ENCODE measurements around the gene ATXN10.
"Not testable (repeated sequence)": the region's sequence is repeated elsewhere in the genome, so short reads cannot be mapped to it uniquely, and the experiment has no call there.

The ATXN10 gene

GRCh38 chr22:45645150-45645525 lies 26.5 kb upstream of the ATXN10 start:
- no peak for DNase-seq

DNA sequence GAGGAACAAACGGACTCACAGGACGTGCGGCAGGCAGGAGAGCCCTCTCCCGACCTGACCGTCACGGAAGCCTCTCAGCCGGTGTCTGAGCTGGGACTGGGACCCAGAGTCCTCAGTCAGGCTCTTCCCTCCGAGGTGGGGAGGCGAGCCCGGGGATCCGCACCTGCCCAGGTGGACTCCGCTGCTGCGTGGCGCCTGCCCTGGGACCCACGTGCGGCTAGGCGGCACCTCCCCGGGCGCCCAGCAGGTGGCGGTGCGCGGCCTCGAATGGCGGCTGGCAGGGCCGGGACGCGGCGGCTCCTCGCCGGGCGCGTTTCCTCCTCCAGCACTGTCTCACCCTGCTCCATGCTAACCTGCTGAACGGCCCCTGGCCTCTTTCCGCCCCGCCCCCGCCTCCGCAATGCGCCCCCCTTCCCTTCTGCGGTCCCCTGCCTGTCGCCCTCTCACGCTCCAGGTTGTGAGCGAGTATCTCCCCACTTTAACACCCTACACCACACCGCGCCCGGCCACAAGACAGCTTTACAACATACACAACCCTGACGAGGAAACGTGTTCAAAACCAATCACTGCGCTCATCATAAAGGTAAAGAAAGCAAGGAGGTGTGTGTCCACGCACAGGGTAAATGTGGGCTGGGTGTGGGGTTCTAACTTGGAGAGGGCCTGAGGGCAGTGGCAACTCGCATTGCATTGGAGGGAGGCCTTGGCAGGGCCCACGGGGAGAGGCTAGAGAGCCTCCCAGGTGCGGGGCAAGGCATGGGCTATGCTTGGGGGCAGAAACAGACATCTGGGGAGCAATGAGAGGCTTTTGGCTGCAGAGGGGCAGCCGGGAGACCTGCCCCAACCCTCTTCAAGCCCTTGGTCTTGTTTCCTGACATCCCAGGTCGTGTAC lies 25.9 kb upstream of the ATXN10 start:
- peak; percentile 30 to 72 for DNase-seq

DNA sequence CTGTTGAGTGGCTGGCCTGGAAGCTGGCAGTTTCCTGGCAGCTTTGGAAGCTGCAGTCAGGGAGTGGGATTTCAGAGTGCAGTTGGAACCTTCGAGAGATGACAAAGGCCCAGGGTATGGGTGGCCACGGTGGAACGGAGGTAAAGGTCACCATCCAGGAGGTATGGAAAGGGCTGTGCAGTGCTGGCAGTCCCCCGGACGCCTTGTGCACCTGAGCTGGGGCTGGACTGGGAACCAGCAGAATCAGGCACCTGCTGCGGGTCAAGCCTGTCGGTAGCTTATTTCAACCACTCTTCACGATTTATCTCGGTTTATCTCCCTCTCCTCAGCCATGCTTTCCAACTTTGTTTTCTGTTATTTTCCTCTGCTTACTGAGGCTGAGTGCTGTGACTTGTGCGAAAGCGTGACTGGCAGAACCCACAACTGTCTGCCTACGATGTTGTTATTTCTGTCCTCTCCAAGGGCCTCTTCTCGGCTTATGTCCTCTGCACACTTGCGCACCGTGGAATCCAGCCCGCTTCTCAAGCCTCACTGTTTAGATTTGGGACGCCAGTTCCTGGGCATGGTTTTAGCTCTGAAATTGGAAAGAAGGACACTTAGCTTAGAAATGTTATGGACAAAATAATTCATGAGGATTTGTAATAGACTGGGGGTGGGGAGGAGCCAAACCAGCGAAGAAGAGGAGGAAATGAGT lies 24.0 kb upstream of the ATXN10 start:
- no peak for DNase-seq

DNA sequence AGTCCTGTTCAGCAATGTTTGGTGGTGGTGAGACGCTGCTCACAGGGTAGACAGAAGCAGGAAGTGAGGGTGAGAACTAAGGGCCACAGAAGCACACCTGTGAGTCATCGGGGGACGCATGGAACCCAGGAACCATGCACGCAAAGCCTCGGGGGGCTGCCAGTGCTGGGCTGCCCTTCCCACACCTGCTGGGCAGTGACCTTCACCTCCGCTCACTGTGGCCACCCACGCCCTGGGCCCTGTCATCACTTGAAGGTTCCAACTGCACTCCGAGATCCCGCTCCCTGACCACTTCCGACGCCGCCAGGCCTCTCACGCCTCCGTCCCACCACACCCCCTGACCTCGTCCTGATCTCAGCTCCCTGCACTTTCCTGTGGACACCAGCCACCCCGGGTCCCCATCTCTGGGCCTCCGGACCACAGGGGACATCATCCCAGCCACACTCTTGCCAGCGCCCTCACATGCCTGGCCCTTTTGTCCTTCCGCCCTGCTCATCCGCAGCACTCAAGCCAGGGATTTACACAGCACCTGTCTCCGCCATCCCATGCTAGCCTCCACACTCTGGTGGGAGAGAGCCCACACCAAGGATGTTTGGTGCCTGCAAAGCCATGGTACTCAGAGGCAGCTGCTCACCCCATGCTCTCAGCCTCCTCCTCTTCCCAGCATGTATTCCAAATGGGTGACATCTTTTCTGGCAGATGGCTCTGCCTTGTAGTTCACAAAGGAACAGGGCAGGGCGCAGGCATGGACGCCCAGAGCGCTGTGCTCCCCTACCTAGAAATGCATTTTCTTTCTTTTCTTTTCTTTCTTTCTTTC lies 23.1 kb upstream of the ATXN10 start:
- no peak for DNase-seq

DNA sequence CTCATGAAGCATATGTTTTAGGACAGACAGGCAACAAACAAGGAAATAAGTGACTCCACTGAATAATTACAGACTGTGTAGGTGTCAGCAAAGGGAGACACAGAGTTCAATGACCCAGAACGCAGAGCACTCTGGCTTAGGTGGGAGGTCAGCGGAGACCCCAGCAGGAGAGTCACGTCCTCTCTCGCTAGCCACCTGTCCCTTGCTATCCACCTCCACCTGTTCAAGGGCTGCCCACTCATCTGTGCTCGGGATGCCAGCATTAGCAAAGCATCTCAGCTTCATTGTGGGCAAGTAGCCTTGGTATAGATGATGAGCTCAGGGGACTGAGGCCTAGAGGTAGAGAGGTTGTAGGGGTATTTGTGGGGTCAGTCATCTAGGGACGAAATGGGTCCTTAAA lies 21.8 kb upstream of the ATXN10 start:
- DNase-seq: no peak

DNA sequence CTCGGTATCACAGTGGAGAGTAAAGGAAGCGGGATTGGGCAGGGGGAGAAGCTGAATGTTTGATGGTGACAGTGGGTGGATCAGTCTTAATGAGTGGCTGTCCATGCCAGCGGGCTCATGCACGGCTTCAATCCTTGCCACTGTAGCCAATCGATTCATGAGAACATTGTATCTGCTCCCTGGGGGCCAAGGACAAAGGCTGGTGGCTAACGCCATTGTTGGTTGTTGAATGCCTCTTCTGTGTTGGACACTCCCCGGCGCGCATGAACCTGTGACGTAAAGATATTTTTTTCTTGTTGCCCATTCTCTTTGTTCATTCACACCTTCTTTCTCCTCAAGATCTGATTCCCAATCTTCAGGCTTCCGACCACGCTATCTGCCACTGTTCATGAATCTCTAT lies 20.9 kb upstream of the ATXN10 start:
- no peak for DNase-seq

DNA sequence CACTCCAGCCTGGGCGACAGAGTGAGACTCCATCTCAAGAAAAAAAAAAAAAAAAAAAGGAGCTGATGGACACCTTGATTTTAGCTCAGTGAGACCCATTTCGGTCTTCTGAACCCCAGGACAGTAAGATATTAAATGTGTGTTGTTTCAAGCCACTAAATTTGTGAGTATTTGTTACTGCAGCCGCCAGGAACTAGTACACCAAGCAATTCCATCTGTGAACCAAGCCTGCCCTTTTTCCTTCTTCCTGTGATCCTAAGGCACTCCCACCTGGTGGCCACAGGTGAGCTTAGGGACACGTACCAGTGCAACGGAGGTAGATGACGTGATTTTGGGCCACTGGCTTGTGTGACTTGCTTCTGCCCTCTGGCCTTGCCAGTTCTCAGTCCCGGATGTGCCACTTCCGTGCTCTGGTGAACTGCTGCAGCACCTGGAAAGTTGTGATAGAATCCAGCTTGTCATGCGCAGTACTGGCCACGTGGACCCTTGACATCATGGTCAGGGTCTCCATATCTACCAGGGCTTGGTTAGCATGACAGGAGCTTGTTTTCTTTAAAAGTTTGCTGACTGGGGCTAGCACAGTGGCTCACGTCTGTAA lies 19.6 kb upstream of the ATXN10 start:
- no peak for DNase-seq

GRCh38 chr22:45656577-45656976 lies 15.1 kb upstream of the ATXN10 start:
- DNase-seq: no peak

DNA sequence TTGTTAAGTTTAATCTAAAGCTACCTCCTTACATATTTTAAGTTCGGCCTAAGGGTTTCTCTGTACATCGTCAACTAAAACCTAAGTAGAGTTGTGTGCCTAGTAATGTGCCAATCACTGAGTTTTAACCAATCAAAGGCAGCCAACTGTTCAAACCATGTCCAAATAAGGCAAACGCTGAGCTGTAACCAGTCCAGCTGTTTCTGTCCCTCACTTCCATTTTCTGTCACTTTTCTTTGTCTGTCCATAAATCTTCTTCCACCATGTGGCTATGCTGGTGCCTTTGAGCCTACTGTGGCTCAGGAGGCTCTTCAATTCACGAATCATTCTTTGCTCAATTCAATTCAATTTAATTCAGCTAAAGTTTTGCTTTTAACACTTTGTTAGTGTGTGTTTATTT lies 13.9 kb upstream of the ATXN10 start:
- DNase-seq: no peak

- DNase-seq: no peak
Measured at GRCh38 chr22:45664136-45664646, 7.4 kb upstream of the ATXN10 start.

DNA sequence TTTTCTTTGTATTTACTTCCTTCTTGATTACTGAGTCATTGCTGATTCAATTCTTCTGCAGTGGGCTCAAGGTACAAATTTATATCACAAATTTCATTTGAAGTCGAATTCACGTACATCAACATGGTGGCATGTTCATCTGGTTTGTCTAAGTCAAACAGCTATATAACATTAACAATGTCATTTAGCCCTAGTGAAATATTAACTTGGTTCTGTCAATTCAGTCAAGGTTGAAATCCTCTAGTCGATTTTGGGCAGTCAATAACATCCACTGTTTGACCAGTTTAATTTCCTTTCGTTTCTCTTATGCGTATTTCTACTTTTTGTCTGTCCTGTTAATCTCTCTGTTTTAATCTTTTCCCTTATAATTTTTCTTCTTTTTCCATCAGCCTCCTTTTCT lies 4.1 kb upstream of the ATXN10 start:
- no peak for DNase-seq

DNA sequence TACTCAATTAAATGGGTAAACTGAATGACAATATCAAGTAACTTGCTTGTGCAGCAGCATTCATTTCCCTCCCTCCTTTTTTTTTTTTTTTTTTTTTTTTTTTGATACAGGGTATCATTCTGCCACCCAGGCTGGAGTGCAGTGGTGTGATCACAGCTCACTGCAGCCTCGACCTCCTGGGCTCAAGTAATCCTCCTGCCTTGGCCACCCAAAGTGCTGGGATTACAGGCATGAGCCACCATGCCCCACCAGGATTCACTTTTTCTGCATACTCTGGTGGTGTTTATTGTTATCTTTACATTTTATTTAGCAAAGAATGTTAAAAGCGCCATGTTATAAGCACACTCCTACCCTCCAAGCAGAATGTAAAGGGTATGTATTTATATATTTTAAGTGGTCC lies 1.3 kb upstream of the ATXN10 start:
- not testable (repeated sequence) for DNase-seq

DNA sequence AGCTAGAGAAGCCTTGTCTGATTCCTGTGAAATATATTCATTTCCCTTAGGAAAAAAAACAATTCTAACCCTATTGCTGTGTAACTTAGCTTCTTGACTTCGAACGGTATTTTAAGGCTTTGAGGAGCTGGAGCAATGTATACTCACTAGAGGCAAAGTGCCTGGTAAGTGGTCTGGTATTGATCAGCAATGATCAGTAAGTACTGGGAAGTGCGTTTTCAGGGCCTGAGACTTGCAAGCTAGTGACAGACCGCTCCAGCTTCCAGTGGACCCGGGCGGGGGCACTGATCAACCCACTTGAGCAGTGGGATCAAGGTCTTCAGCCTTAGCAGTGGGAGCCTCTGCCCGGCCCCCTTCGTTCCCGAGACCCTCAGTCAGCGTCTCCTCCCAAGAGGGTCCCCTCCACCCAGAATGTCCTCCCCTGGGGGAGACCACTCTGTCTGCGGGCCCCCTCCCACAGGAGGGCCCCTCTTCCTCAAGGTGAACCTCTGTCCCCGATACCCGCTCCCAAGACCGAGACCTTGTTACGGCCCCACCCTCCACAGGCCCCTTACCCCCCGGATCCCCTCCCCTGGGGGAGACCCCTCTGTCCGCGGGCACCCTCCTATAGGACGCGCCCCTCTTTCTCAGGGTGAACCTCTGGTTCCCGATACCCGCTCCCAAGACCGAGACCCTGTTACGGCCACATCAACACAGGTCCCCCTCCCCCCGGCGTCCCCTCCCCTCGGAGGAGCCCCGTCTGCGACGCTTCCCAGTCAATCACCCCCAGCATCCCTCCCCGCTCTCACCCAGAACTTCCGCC lies 452 bp upstream of the ATXN10 start:
- no peak for DNase-seq

GRCh38 chr22:45672564-45673481 lies 1.2 kb downstream of the ATXN10 start:
- no peak for DNase-seq

- peak; percentile 15 to 33 for DNase-seq
Measured at GRCh38 chr22:45673482-45674175, 2.0 kb downstream of the ATXN10 start.

DNA sequence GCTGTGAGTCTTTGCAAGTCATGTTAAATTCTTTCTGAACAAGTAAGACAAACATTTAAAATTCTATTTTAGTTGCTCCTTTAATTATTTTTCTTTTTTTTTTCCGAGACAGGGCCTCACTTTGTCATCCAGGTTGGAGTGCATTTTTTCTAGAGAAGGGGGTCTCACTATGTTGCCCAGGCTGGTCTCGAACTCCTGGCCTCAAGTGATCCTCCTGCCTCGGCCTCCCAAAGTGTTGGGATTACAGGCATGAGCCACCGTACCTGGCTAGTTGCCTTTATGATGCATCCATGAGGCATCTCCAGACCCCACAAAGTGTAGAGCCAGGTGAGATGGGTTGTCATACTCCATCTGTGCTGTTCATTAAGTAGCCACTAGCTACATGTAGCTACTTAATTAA lies 4.4 kb downstream of the ATXN10 start:
- no peak for DNase-seq

DNA sequence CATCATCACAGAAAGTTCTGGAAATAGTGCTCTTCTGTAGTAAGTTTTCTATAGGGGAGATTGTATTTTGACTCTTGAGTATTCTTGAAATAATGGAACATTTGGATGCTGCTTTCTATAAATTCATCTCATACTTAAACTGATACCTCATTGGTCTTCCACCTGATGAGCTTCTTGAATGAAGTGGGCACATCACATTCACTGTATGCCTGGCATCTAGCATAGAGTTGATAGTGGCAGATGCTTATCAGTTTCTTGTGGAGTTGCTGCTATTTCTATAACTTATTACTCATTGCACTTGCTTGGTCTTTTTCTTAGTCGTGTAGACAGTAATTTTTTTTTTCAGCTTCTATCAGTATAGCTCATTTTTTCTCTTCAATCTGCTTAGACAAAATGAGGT lies 5.4 kb downstream of the ATXN10 start:
- no peak for DNase-seq

DNA sequence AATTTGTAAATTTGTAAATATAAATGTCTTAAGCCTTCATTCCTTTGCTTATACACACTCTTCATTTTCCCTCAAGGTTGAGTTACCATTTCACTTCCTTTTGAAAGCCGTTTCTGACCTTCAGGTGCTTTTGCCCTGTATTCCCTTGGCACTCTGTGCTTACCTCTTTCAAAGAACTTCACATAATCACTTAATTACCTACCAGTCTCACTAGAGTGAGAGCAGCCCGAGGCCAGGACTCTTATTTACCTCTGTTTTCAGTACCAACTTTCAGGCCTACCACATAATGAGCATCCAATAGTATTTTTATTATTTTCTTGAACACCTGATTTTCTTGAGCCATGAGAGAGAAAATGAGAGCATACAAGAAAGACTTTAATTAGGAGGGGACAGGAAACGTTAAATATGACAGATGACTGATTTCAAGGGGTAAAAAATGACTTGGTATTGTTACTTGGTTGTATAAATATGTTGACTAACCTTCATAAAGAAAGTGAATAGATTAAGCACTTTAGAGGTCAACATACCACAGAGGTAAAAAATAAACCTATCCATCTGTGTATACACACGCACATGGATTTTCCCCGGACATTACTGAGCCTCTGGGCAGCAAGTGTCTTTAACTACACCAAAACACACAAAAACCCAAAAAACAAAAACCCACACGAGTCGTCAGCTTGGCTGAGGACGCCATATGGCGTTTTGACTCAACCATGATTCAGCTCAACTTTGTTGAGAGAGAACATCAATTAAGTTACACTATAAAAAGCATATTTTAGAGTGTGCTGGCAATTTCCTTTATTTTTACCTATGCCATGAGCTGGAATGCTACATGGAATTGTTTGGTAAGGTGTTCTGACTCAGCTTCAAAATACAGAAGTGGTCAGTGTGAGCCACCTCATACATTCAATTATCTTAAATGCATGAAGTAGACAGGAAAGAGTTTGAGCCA lies 7.6 kb downstream of the ATXN10 start:
- no peak for DNase-seq

All from inflammatory macrophage treated with lipopolysaccharide for 1 hour (primary cell).